Posterior cingulate gyrus (tissue), 11 donors: ENCODE measurements around the gene THRA.
"Not testable (repeated sequence)": the region's sequence is repeated elsewhere in the genome, so short reads cannot be mapped to it uniquely, and the experiment has no call there.

Experiments
- DNase-seq, 10 donors: peaks; one replicate each; pipeline versions ENCODE4 v3.0.0 to v3.0.0-alpha.2; 2020 to 2021; ENCODE audit warnings: mixed read lengths in 3 of 10
- intact Hi-C: fragments of 100-400 bp; cut with DNase I; formaldehyde crosslinking; loops from one replicate; pipeline ENCODE4 v1.15.1; 2023

Gene THRA

DNA sequence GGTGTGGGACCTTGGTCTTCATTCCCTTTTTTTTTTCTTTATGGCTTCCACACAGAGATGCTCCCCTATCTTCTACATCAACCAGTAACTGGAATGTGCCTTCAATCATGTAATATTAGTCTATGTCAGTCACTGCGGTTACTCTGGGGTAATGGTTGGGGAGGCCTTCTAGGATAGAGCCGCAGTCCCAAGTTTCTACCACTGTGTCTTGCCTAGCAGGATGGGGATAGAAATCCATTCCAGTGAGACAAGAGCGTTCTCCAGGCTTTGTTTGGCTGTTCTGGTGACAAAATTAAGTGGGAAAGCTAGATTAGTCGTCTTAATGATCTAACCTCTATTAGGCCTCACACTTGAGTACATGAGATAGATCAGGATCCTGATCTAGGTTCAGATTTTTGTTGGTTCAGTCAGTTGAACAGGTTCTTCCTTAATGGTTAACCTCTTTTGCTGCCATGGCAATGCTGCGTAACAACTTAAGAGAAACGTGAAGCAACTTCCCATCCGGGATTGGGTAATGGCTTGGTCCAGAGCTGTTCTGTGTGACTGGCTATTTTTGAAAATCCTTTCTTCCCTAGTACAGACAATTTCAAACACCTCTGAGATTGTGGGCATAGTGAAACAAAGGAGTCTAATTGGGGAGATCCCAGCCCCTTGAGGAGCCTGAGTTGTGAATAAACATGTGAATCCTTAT, 67.7 kb downstream of the THRA start:
- DNase-seq = peak in 1 of 10 donors; percentile 14
- intact Hi-C loops = no loop called here

DNA sequence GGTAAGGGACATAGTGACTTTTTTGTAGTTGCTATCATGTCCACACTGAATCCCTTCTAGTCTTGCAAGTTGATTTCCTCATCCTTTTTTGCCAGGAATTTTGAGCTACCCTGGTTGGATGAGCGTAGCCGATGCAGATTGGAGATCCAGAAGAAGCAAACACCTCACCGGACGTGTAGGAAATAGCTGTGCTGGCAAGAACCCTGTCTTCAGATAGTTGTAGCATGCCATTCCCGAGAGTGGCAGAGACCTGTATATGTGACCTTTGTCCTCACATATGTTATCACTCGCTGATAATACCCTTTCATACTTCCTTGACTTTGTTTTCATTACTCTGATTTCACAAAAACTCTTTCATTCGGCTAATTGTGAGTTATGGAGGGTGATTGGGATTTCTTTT, 71.4 kb downstream of the THRA start:
- intact Hi-C loops = no loop called here
- DNase-seq = no peak

DNA sequence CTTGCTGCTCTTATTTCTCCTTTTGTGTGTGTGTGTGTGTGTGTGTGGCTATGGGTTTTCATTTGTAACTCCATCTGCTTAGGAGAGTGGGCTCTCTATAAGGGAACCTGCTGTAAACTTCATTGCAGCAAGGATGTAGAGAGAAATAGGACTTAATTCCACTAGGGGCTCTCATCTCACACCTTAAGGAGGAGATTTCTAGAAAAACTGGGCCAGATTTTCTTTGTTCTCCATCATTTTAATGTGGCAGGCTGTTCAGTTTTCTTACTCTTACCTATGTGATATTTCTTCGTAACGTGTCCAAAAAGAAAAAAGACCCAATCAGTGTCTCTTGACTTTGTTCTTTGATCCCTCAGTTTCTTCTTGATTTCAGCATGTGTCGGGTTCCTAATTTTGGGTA, 73.1 kb downstream of the THRA start:
- intact Hi-C loops = no loop called here
- DNase-seq = no peak

DNA sequence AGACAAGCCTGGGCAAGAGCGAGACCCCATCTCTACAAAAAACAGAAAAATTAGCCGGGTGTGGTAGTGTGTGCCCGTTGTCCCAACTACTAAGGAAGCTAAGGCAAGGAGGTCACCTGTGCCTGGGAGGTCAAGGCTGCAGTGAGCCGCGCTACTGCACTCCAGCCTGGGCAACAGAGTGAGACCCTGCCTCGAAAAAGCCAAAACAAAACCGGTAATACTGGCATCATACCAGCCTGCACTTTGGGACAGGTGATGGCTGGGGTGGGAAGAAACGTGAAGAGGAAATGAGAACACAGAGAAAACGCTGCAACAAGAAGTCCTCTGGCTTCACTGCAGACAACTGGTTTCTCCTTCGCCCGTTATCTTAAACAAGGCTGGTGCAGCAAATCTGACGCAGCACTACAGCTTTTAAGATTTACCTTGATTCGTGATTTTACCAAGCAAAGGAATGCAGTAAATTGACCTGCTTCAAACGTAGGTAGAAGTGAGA, 76.8 kb downstream of the THRA start:
- intact Hi-C loops = no loop called here
- DNase-seq = peak in 1 of 10 donors; percentile 78

DNA sequence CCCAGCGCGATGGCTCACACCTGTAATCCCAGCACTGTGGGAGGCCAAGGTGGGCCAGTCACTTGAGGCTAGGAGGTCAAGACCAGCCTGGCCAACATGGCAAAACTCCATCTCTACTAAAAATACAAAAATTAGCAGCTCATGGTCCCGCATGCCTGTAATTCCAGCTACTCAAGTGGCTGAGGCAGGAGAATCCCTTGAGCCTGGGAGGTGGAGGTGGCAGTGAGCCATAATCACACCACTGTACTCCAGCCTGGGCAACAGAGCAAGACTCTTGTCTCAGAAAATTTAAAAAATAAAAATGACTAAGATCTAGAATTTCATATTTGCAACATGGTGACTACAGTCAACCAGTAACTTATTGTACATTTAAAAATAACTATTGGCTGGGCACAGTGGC, 80.4 kb downstream of the THRA start:
- intact Hi-C loops = not testable (repeated sequence)
- DNase-seq = peak in 1 of 10 donors; percentile 22
